Esophagus squamous epithelium (tissue), 4 donors: ENCODE data around the gene UNKL.

ENCODE experiments used
- POLR2A ChIP-seq, 4 donors: fragments of 450-650 bp; IDR thresholded peaks; one replicate each; pipeline ENCODE4 v1.6.1; 2017; ENCODE audit warnings: antibody characterized with exemption in 4 of 4, mild to moderate bottlenecking in 4 of 4, moderate library complexity in 3 of 4
- TF ChIP-seq, protein P1 (sequence below), 6 experiments: fragments of 450-650 bp in 4 of 6; fragments of 200-600 bp in 2 of 6; sonication (generic) in 2 of 6; IDR thresholded peaks; one replicate each; pipeline ENCODE4 v1.5.1; 2016 to 2019; ENCODE audit warnings: antibody characterized with exemption in 6 of 6, mild to moderate bottlenecking in 4 of 6, moderate library complexity in 4 of 6

DNA sequence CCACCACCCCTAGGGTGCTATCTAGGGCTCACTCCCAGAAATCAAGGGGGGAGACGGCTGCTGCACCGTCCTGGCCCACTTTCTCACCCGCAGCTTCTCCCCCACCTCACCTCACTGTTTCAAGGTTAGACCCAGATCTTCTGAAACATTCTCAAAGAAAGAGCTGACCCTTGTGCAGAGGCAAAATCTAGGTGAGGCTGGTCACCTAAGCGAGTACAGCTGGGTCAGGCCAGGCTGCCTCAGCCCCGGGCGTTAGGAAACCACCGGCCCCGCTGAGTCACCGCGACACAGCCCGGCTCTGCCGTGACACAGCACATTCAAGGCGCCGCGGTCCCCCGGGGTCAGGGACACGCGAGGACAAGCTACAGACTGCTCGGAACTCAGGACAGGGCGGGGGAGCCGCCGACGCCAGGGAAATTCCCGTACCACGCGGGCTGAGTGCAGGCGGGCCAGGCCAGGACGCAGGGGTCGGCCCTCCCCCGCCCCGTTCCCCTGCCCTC lies 35.6 kb downstream of the UNKL start:
- TF ChIP-seq, protein P1, sequence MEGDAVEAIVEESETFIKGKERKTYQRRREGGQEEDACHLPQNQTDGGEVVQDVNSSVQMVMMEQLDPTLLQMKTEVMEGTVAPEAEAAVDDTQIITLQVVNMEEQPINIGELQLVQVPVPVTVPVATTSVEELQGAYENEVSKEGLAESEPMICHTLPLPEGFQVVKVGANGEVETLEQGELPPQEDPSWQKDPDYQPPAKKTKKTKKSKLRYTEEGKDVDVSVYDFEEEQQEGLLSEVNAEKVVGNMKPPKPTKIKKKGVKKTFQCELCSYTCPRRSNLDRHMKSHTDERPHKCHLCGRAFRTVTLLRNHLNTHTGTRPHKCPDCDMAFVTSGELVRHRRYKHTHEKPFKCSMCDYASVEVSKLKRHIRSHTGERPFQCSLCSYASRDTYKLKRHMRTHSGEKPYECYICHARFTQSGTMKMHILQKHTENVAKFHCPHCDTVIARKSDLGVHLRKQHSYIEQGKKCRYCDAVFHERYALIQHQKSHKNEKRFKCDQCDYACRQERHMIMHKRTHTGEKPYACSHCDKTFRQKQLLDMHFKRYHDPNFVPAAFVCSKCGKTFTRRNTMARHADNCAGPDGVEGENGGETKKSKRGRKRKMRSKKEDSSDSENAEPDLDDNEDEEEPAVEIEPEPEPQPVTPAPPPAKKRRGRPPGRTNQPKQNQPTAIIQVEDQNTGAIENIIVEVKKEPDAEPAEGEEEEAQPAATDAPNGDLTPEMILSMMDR (IDR thresholded peaks at IDR 0.05), result no peak
- TF ChIP-seq POLR2A (IDR thresholded peaks at IDR 0.05), result no peak
